Measurements from ENCODE around the gene SLC22A23.

The SLC22A23 gene, protein sequence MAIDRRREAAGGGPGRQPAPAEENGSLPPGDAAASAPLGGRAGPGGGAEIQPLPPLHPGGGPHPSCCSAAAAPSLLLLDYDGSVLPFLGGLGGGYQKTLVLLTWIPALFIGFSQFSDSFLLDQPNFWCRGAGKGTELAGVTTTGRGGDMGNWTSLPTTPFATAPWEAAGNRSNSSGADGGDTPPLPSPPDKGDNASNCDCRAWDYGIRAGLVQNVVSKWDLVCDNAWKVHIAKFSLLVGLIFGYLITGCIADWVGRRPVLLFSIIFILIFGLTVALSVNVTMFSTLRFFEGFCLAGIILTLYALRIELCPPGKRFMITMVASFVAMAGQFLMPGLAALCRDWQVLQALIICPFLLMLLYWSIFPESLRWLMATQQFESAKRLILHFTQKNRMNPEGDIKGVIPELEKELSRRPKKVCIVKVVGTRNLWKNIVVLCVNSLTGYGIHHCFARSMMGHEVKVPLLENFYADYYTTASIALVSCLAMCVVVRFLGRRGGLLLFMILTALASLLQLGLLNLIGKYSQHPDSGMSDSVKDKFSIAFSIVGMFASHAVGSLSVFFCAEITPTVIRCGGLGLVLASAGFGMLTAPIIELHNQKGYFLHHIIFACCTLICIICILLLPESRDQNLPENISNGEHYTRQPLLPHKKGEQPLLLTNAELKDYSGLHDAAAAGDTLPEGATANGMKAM

DNA sequence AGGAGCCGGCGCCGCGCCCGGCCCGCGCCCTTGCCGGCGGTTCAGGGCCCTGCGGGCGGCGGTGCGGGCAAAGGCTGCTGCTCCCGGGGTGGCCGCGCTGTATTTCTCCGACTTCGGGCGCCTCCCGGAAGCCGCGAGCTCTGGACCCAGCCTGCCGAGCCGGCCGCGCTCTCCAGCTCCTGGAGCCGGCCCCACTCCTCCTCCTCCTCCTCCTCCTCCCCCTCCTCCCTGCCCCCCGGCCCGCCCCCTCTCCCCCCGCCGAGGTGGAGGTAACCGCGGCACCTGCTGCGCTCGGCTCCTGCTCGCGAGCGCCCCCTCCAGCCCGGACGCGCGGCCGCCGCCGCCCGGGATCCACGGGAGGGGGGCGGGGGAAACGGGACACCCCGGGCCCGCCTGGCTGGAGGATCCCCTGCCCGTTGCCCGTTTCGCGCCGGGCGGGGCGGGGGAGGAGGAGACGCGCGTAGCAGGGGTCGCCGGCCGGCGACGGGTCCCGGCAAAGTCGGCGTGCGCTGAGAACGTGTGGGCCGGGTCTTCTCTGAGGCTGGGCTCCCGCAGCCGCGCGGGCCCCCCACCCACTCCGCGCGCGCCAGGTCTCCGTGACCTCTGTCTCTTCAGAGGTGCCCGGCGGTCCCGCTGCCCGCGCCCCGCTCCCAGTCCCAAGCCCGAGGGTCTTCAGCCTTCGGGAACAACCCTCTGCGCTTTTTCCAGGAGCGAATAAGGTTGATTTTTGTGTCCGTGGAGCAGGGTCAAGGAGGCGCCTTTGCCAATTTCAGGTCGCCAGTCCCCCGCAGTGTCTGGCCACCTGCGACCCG, at the start of gene SLC22A23:
Gene SLC22A23, minus strand, starts transcription at position 153 of the 812 bp plus-strand sequence. CDS start 491 bp downstream, outside the sequence.
- peak; percentile 61 to 62 for DNase-seq (ENCODE audit: low read depth in 2 of 2)

DNA sequence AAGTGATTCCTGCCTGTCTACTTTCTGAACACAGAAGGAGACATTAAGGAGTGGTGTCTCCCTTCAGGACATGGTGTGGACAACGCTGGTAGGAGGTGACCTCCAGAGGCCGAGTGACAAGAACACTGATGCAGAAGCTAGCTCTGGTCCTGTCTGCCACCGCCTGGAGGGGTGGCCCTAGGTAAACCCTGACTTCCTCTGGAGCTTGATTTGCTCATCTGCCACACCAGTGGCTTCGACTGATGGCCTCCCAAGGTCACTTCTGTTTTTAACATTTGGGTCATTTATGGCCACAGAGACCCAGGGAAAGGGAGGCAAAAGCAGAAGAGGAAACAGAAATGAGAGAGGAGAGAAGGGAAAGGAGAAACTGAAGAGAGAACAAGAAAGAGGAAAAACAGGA, 49.4 kb upstream of the SLC22A23 start:
- DNase-seq (ENCODE audit: low read depth in 2 of 2) = no peak

DNA sequence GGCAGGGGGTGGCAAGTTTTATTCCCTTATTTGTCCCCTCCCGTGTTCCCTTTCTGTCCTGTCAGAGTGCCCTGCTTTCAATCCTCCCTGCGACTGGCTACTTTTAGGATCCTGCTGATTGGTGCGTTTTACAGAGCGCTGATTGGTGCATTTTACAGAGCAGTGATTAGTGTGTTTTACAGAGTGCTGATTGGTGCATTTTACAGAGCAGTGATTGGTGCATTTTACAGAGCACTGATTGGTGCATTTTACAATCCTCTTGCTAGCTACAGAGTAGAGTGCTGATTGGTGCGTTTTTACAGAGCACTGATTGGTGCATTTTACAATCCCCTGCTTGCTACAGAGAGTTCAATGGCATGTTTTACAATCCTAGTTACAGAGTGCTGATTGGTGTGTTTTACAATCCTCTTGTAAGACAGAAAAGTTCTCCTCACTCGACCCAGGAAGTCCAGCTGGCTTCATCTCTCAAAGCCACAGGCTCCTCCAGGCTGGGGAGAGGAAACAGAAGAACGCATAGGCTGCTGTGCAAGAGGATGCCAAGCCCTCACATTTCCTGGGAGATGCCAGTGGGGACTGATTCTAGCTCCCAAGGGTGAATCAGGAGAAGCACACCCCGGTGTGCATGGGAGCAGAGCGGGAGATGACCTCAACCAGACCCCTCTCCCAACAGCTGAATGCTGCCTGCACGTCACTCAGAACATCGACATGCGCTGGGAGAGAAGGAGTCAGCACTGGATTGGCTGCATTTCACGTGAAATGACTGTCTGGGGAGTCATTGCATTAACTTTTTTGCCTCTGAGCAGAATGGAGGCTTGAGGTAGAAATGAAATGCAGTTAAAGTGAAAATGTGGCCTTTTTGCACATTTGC, 48.3 kb upstream of the SLC22A23 start:
- DNase-seq (ENCODE audit: low read depth in 2 of 2) = no peak

DNA sequence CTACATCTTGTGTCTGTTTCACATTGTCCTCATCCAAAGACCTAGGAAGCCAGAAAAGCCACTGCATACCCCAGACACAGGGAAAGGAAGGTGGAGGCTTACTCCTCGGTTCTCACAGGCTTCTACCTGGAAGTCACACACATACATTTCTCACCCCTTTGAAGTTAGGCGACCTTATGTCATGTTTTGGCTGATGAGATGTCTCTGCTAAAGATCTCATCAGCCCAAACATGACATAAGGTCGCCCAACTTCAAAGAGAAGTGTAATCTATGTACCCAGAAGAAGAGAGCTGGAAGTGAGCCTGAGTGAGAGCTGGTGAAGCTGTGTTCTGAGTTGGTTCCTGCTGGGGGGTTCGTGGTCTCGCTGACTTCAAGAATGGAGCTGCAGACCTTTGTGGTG, 47.5 kb upstream of the SLC22A23 start:
- DNase-seq (ENCODE audit: low read depth in 2 of 2) = no peak

DNA sequence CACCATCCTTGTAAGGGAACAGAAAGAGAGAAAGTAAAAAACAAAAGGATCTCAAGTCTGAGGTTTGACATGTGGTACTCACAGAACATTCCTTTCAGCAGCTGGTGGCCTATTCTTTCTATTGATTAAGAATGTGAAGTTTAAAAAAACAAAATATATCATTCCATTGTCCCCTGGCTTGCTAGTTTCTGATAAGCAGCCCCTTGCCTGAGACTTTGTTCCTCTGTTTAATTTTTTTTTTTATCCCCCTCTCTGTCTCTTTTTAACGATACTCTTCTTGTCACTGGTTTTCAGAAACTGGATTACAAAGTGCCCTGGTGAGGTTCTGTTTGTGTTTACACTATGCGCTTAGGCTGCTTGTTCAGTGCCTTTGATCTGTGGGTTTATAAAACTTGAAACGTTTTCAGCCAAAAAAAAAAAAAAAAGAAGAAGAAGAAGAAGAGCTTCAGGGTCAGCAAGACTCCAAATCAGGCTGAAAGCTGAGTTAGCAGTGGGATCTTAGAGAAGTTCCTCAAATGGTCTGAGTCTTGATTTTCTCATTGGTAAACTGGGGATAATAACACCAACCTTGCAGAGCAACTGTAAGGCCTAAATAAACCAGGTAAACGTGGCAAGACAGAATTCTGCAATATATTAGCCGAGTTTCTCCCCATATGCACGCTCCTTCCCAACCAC, 45.1 kb upstream of the SLC22A23 start:
- DNase-seq (ENCODE audit: low read depth in 2 of 2) = no peak

DNA sequence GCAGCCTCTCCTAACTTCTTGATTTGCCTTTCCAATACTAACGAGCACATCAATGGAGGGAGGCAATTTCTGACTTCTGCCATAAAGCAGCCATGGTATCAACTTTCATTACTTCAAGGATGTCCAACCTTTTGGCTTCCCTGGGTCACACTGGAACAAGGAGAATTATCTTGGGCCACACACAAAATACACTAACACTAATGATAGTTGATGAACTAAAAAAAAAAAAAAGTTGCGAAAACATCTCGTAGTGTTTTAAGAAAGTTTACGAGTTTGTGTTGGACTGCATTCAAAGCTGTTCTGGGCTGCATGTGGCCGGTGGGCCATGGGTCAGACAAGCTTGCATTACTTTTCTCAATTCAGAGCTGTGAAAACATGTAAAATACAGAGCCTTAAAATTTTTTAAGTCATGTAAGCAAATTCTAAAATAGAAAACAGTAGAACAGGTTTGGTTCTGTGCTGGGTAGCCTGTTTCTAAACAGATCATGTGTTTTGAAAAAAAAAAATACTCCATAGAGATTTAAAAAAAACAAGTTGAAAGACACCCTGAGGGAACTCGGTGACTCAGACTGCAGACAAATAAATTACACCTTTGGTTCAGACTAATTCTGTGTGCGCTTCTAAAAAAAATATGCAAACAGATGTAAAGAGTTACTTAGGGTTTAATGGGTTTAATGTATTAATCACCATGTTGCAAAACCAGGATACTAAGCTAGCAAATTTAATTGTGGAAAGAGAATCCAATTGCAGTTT, 43.6 kb upstream of the SLC22A23 start:
- DNase-seq (ENCODE audit: low read depth in 2 of 2) = no peak

DNA sequence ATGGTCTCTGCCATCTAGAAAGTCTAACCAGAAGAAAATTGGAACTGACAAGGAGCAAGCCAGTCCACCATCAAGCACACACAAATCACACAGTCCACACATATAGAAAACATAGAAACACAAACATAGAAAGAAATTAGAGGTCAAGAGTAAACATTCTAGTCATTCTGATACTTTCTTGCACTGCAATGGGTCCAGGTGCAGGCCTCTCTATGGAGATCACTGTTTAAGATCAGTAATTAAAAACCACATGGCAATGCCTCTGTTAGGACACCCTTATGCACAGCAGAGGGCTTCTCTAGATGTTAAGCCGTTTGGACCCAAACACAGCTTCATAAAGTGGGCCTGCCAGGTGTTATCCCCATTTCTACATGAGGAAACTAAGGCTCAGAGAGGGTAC, 42.8 kb upstream of the SLC22A23 start:
- no peak for DNase-seq (ENCODE audit: low read depth in 2 of 2)

DNA sequence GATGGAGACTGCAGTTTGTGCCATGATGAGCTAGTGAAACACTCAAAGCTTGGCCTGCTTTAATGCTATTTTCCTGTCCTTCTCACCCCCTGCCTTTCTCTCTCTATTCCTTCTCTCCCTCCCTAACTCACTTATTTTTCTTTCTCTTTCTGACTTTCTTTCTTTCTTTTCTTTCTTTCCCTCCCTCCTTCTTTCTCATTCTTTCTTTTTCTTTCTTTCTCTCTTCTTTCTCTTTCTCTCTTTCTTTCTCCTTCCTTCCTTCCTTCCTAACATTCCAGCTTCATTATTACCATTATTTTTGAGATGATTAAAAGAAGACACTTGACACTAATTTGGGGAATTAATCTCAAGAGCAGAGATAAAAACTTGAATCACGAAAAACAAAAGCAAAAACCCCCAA, 39.5 kb upstream of the SLC22A23 start:
- no peak for DNase-seq (ENCODE audit: low read depth in 2 of 2)

DNA sequence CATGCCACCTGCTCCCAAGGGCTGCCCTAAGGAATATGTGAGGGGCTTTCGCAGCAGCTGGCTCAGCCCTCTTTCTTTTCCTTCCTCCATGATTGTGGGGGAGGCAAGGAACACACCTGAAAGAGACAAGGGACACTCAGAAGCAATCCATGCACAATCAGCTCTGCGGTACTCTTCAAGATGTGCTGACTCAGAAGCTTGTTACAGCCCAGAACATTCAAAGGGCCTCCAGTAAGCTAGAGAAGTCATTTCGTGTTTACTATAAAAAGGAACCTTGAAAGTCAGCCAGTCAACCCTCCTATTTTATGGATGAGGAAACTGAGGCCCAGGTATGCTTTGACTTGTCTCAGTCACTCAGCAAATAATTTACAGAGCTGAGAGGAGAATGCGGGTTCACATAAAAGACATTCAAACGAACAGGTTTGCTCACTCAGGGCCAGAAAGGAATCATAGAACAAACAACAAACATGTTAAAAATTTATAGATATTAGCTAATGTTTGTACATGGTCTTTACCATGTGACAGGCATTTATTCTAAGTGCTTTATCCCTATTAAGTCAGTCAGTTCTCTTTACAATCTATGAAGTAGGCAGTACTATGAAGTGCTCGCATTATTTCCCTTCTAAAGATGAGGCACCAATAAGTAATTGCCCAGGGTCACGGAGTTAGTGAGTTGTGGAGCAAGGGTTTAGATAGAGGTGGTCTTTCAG, 37.7 kb upstream of the SLC22A23 start:
- DNase-seq (ENCODE audit: low read depth in 2 of 2) = no peak

DNA sequence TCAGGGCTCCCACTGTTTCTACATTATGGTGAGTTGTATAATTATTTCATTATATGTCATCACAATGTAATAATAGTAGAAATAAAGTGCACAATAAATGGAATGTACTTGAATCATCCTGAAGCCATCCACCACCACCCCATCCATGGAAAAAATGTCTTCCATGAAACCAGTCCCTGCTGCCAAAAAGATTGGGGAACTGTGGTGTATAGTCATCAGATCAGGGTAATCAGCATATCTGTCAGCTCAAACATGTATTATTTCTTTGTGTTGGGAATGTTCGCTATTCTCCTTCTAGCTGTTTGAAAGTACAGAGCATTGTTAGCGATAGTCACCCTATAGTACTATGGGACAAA, 33.8 kb upstream of the SLC22A23 start:
- no peak for DNase-seq (ENCODE audit: low read depth in 2 of 2)

DNA sequence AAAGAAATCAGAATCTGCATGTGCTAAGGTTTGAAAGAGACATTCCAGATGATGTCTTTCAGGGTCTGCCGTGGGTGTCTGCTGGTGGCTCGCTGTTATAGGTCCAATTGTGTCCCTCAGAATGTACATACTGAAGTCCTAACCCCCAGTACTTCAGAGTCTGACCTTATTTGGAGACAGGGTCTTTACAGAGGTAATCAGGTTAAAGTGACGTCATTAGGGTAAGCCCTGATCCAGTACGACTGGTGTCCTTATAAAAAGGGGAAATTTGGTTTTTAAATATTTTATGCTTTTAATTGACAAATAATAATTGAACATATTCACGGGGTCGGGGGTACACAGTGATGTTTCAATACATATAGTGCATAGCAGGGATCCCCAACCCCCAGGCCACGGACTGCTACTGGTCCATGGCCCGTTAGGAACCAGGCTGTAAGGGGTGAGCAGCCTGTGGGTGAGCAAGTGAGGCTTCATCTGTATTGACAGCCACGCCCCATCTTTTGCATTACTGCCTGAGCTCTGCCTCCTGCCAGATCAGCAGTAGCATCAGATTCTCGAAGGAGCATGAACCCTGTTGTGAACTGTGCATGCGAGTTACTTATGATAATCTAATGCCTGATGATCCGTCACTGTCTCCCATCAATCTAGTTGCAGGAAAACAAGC, 33.2 kb upstream of the SLC22A23 start:
- DNase-seq (ENCODE audit: low read depth in 2 of 2) = no peak

DNA sequence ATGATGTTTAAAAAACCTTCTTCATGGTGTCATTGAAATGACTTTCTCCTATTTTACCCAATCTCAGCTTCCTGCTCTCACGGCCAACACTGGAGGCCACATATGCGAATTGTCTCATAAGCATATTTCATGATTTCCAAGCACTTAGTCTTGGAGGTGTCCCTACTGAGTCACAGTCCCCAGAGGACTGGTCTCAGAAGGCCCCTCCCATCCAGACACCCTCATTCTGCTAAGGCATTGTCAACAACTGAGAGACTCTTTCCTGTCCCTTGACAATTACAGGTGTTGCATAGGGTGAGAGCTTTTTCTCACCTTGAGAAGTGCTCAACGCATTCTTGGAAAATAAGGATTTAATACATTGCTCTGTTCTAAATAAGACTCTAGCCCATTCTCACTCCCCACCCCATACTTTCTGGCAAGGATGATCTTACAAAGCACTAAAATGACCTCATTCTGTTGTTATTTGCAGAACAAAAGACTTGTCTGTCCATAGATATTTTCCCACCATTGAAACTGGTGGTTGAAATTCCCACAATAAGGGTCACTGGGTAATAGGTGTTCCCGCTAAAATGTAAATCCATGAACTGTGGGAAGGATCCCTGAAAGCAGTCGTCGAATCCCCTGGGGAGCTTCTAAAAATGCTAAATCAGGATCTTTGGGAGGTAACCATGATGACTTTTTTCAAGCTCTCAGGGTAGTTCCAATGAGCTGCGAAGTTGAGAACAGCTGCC, 32.3 kb upstream of the SLC22A23 start:
- no peak for DNase-seq (ENCODE audit: low read depth in 2 of 2)

DNA sequence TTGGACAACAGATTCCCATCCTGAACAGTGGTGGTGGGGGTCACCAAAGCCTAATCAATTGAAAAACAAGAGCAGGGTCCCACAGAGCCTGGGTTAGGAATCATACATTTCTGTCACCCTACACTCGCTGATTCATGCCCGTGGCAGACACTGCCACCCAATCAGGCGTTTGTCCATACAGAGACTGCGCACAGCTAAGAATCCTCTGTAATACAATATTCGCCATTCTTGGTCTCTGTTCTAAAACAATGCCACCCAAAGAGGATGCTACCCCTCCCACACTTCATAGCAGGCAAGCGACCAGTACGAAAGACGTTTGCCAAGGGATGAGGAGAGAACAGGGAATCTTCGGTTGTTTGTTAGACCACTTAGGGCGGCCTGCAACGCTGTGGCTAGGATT, 28.1 kb upstream of the SLC22A23 start:
- DNase-seq (ENCODE audit: low read depth in 2 of 2) = no peak

DNA sequence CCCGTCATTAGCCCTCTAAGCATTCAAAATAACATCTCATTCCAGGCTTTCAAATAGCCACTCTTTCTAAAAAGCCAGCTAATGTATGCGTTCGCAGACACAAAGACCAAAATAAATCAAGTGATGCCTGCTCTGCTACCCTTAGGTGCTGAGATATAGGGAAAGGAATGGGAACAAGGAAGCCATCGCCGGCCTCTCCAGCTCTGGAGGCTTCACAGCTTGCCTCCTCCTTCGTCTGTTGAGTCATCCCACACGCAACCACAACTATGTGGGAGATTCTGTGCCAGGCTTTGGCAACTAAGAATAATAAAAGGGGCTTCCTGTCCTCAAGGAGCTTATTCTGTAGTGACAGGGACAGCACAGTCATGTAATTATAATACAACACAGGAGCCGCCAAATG, 27.3 kb upstream of the SLC22A23 start:
- no peak for DNase-seq (ENCODE audit: low read depth in 2 of 2)

DNA sequence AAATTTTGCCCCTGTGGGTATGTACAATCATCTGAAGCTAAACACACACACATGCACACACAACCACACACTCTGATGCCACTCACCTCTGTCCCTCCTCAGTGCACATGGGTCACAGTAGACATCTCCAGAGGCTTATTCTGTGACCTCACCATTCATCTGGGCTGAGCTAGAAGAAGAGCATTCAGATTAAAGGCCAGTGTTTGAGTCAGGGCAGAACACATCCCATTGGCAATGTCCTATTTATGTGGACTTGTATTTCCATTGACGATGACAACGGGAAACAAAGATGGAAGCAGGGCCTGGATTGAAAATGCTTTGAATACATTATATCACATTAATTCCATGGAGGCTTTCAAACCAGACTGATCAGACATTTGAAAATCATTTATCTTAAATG, 26.8 kb upstream of the SLC22A23 start:
- no peak for DNase-seq (ENCODE audit: low read depth in 2 of 2)

DNA sequence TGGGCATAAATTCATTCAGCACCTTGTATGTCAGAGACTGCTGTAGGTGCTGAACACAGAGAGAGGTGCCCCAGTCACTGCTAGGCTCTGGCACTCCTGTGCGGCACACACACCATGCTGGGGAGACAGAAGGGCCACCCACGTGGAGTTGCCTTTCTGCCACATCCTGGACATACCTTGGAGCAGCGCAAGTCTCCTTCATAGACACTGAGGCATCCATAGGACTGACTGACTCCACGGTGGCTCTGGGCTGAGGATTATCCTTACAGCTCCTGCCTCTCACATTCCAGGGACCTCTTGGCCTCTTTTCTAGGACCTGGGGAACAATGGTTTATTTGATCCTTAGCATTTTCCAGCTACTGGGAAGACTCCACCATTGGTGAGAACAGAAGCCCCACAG, 26.0 kb upstream of the SLC22A23 start:
- no peak for DNase-seq (ENCODE audit: low read depth in 2 of 2)

DNA sequence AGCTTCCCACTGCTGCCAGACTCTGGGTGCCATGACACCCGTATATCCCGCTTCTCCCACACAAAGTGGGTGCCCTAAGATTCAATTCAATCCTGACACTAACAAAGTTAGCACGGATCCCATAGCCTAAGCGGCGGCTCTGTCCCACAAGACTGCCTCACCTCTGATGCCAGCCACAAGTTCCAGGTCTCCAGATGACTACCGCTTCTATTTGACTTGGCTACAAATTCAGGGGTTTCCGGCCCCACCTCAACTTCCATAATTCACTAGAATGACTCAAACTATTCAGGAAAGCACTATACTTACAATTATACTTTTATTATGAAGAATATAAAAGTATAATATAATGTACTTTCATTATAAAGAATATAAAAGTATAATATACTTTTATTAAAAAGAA, 24.8 kb upstream of the SLC22A23 start:
- no peak for DNase-seq (ENCODE audit: low read depth in 2 of 2)

DNA sequence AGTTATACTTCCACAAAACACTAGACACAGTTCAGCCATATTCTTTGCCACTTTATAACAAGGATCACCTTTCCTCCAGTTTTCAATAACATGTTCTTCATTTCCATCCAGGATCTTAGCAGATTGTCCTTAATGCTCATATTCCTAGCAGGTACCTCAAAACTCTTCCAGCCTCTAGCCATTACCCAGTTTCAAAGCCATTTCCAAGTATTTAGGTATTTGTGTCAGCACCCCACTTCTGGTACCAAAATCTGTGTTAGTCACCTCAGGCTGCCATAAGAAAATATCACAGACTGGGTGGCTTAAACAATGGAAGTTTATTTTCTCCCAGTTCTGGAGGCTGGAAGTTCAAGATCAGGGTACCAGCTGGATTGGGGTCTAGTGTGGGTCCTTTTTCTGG, 23.2 kb upstream of the SLC22A23 start:
- no peak for DNase-seq (ENCODE audit: low read depth in 2 of 2)
